Endothelial cell of umbilical vein (primary cell): Measurements from ENCODE around the gene MFSD1. TPM values are rescaled to one million over a fixed set of nuclear protein-coding genes. Genes with fewer than 3 reads are reported as not detected.
"Not testable (repeated sequence)": the region's sequence is repeated elsewhere in the genome, so short reads cannot be mapped to it uniquely, and the experiment has no call there.

Experiments used
- BruUV-seq: library from RNA; stranded (reverse); fragments of 400-500 nt; replicated peaks from 2 replicates; lab custom pipeline; 2021; lab: Mats Ljungman, UMichigan
- CTCF ChIA-PET: fragments of 300-600, 350-600 bp; sonication (Branson Sonifier 250); formaldehyde crosslinking; loops from one replicate; lab custom pipeline; 2021; ENCODE audit warnings: antibody characterized with exemption, inconsistent platforms; lab: Charles Lee
- POLR2A ChIA-PET: fragments of 300-600, 350-600 bp; sonication (Branson Sonifier 250); formaldehyde crosslinking; loops from one replicate; lab custom pipeline; 2021; ENCODE audit warnings: antibody characterized with exemption, inconsistent platforms; lab: Charles Lee
- DNase-seq: peaks from one replicate; pipeline ENCODE4 v3.0.0-alpha.2; 2011; ENCODE audit warnings: low read depth, low spot score
- FAIRE-seq: peaks from 2 replicates; lab custom pipeline; 2011; peaks lifted over from hg19 to GRCh38; lab: Jason Lieb, UNC
- H2AFZ ChIP-seq: 2 replicates; pipeline ENCODE4 v1.6.0; 2012; ENCODE audit warnings: low read depth, low read length, control low read depth, inconsistent platforms
- H3K27ac ChIP-seq: 2 replicates; pipeline ENCODE4 v1.5.1; 2011; ENCODE audit warnings: low read depth, mild to moderate bottlenecking, control low read depth, low read length, moderate library complexity; ENCODE audit not compliant: insufficient read depth
- H3K27me3 ChIP-seq, 2 experiments: 2 replicates each; pipeline versions ENCODE4 v1.6.0 to v1.6.1; 2011; ENCODE audit warnings: low read length in 2 of 2, mixed read lengths in 1 of 2; ENCODE audit not compliant: control insufficient read depth in 2 of 2, insufficient read depth in 2 of 2
- H3K36me3 ChIP-seq, 2 experiments: 2 replicates in 1 of 2; 3 replicates in 1 of 2; pipeline ENCODE4 v1.5.1; 2011; ENCODE audit warnings: low read length in 2 of 2, mild to moderate bottlenecking in 1 of 2, moderate library complexity in 1 of 2; ENCODE audit not compliant: control insufficient read depth in 2 of 2, insufficient read depth in 2 of 2; ENCODE audit errors: extremely low read depth in 1 of 2
- H3K4me1 ChIP-seq: 3 replicates; pipeline ENCODE4 v1.5.1; 2011; ENCODE audit warnings: mild to moderate bottlenecking, low read length; ENCODE audit not compliant: control insufficient read depth, insufficient read depth; ENCODE audit errors: extremely low read depth
- H3K4me2 ChIP-seq: 2 replicates; pipeline ENCODE4 v1.6.1; 2011; ENCODE audit warnings: low read length, control low read depth, mixed read lengths; ENCODE audit not compliant: insufficient read depth
- H3K4me3 ChIP-seq, 3 experiments: fragments of 200-600 bp in 1 of 3; sonication (generic), shearing (Covaris generic) in 1 of 3; replicated peaks in 1 of 3; 2 replicates each; pipeline ENCODE4 v1.5.1; 2011 to 2016; ENCODE audit warnings: control low read depth in 3 of 3, low read length in 3 of 3, mild to moderate bottlenecking in 2 of 3, inconsistent platforms in 1 of 3, low read depth in 1 of 3, moderate library complexity in 1 of 3; ENCODE audit not compliant: insufficient read depth in 1 of 3
- H3K79me2 ChIP-seq: 2 replicates; pipeline ENCODE4 v1.6.0; 2012; ENCODE audit warnings: low read length, inconsistent platforms; ENCODE audit not compliant: control insufficient read depth, insufficient read depth
- H3K9ac ChIP-seq: replicated peaks from 2 replicates; pipeline ENCODE3; 2011; ENCODE audit warnings: low read length, control low read depth; ENCODE audit not compliant: insufficient read depth; ENCODE audit errors: extremely low read depth
- H3K9me1 ChIP-seq: replicated peaks from 3 replicates; pipeline ENCODE4 v1.6.0; 2011; ENCODE audit warnings: mild to moderate bottlenecking, low read length; ENCODE audit not compliant: control insufficient read depth, insufficient read depth; ENCODE audit errors: extremely low read depth
- H3K9me3 ChIP-seq: replicated peaks from 2 replicates; pipeline ENCODE4 v1.5.1; 2012; ENCODE audit warnings: low read length, inconsistent platforms; ENCODE audit not compliant: control insufficient read depth, insufficient read depth
- H4K20me1 ChIP-seq: replicated peaks from 2 replicates; pipeline ENCODE3; 2011; ENCODE audit warnings: mild to moderate bottlenecking, low read length; ENCODE audit not compliant: control insufficient read depth, insufficient read depth; ENCODE audit errors: extremely low read depth
- CTCF ChIP-seq, 2 donors: IDR thresholded peaks; 1 replicate in 1 of 2; 2 replicates in 1 of 2; pipeline ENCODE4 v1.5.1; 2011; ENCODE audit warnings: low read length in 2 of 2, mild to moderate bottlenecking in 2 of 2, moderate library complexity in 2 of 2, control low read depth in 1 of 2, inconsistent platforms in 1 of 2, low read depth in 1 of 2; ENCODE audit not compliant: insufficient read depth in 1 of 2; ENCODE audit errors: extremely low read depth in 1 of 2
- EZH2 ChIP-seq: IDR thresholded peaks from 2 replicates; pipeline ENCODE4 v1.6.1; 2012; ENCODE audit warnings: borderline replicate concordance, low read depth, mild to moderate bottlenecking, moderate library complexity, low read length, inconsistent platforms; ENCODE audit not compliant: severe bottlenecking
- FOS ChIP-seq: IDR thresholded peaks from 2 replicates; pipeline ENCODE4 v1.6.1; 2011; ENCODE audit warnings: mild to moderate bottlenecking, low read length, moderate library complexity, borderline replicate concordance; ENCODE audit not compliant: insufficient read depth
- GATA2 ChIP-seq: IDR thresholded peaks from 2 replicates; pipeline ENCODE4 v1.7.0; 2011; ENCODE audit warnings: low read depth, mild to moderate bottlenecking, moderate library complexity, mixed read lengths, low read length; ENCODE audit not compliant: insufficient read length, insufficient read depth
- JUN ChIP-seq: IDR thresholded peaks from 2 replicates; pipeline ENCODE4 v1.6.1; 2011; ENCODE audit warnings: borderline replicate concordance, low read depth; ENCODE audit not compliant: insufficient read length, insufficient read depth
- MAX ChIP-seq: IDR thresholded peaks from 2 replicates; pipeline ENCODE4 v1.6.1; 2011; ENCODE audit not compliant: insufficient read depth, insufficient read length
- MYC ChIP-seq: IDR thresholded peaks from one replicate; pipeline ENCODE4 v1.6.1; 2011; ENCODE audit warnings: mild to moderate bottlenecking, low read depth, low read length
- POLR2A ChIP-seq: IDR thresholded peaks from 2 replicates; pipeline ENCODE4 v1.6.1; 2012; ENCODE audit warnings: low read depth, mild to moderate bottlenecking, control low read depth, low read length
- POLR2AphosphoS5 ChIP-seq: IDR thresholded peaks from 2 replicates; pipeline ENCODE4 v1.6.1; 2012; ENCODE audit warnings: low read depth, mild to moderate bottlenecking, control low read depth, low read length, moderate library complexity; ENCODE audit not compliant: insufficient read depth
- dilution Hi-C: fragments of 300-500 bp; cut with MboI; formaldehyde crosslinking; loops from one replicate; pipeline ENCODE4 v1.15.0; 2019; ENCODE audit warnings: low sequenced_read_pairs; ENCODE audit not compliant: extremely low pct_ligation_motif_present
- intact Hi-C: fragments of 100-400 bp; cut with micrococcal nuclease; formaldehyde crosslinking; loops from one replicate; pipeline ENCODE4 v1.10.0; 2022
- polyA plus RNA-seq, 4 experiments: library from polyadenylated mRNA; depleted of rRNA in 3 of 4; stranded (reverse) in 3 of 4; unstranded in 1 of 4; fragments of >200 nt; gene quantifications; 2 replicates each; pipeline versions ENCODE4 v1.2.1 to v1.2.3, GENCODE V29; 2011 to 2012; ENCODE audit warnings: missing spikeins in 1 of 4
- total RNA-seq: library from RNA; stranded (reverse); gene quantifications from 2 replicates; pipeline ENCODE4 v1.2.3, GENCODE V29; 2021

The MFSD1 gene
- total and polyA plus RNA-seq, 2 donors (not counting 3 experiments of a cell fraction or from before 2014, with no cell fraction given) = 38.2 to 65.1 TPM

GRCh38 chr3:158790901-158791589 is 10.8 kb upstream of the MFSD1 start:
- no TSS peak for BruUV-seq
- intact Hi-C loops (loop anchor here (1.0 to 2.0 kb wide), 6 partner anchors 64 to 1172 kb away; partner anchors contain the start of genes GFM1 and LXN), dilution Hi-C loops (no loop called here)

GRCh38 chr3:158791590-158791920 is 10.3 kb upstream of the MFSD1 start:
- H3K79me2 ChIP-seq, FAIRE-seq, H2AFZ ChIP-seq, H3K9me3 ChIP-seq, H3K4me1 ChIP-seq, H3K27me3 ChIP-seq, H3K9ac ChIP-seq, H4K20me1 ChIP-seq, H3K27ac ChIP-seq, H3K9me1 ChIP-seq, DNase-seq, dilution Hi-C loops, H3K36me3 ChIP-seq, BruUV-seq: not testable (repeated sequence)
- intact Hi-C loops = loop anchor here (1.0 to 2.0 kb wide), 6 partner anchors 64 to 1173 kb away; partner anchors contain the start of genes GFM1 and LXN
- Histone ChIP-seq H3K4me3 (peak overlapping the region in 1 of 3 experiments; percentile 3), H3K4me2 (peak overlapping the region; percentile 69)
- ChIA-PET CTCF (interaction anchor here (0.6 to 4.1 kb wide), 36 partner anchors 10 to 1185 kb away, joined by 3 to 247 read pairs (median 4); partner anchors contain the start of genes GFM1, LXN, MFSD1 and MLF1), POLR2A (interaction anchor here (0.9 kb wide), 1 partner anchor 221 kb away, joined by 3 read pairs; the partner anchor contains the start of gene MLF1)

More at GRCh38 chr3:158790901-158791589, 10.8 kb upstream of the MFSD1 start:
- Histone ChIP-seq H2AFZ (peak overlapping the region; percentile 76), H3K9me1 (no peaks in the 10 kb centered on the region), H3K4me3 (peak overlapping the region in 1 of 3 experiments; percentile 3), H3K79me2 (no peaks in the 10 kb centered on the region), H3K9me3 (no peaks in the 10 kb centered on the region), H3K4me1 (peaks cover 8% of the 10 kb centered on the region), H3K9ac (no peak overlapping the region), H3K27me3 (no peaks in the 10 kb centered on the region), H3K36me3 (no peaks in the 10 kb centered on the region), H4K20me1 (no peaks in the 10 kb centered on the region), H3K4me2 (peak overlapping the region; percentile 69), H3K27ac (no peak overlapping the region)
- ChIA-PET CTCF (interaction anchor here (0.6 to 4.1 kb wide), 36 partner anchors 10 to 1185 kb away, joined by 3 to 247 read pairs (median 4); partner anchors contain the start of genes GFM1, LXN, MFSD1 and MLF1), POLR2A (interaction anchor here (0.9 kb wide), 1 partner anchor 220 kb away, joined by 3 read pairs; the partner anchor contains the start of gene MLF1)
- TF ChIP-seq POLR2A (no peak), MYC (peak; percentile 23), MAX (peak; percentile 72), CTCF (IDR thresholded peaks at IDR 0.05; ENCODE audit: extremely low read depth in 1 of 2, insufficient read depth in 1 of 2, low read depth in 1 of 2, low read length in 2 of 2) (peak; percentile 67 to 72), JUN (no peak), GATA2 (no peak), FOS (no peak), POLR2AphosphoS5 (no peak), EZH2 (no peak)
- DNase-seq (peak; percentile 71), FAIRE-seq (peak; percentile 86)
